Retinal pigment epithelial cell (primary cell): ENCODE data around the gene AQP4.

Experiments
- DNase-seq: peaks from one replicate; pipeline ENCODE4 v3.0.0-alpha.2; 2010; ENCODE audit warnings: low read depth
- H3K4me3 ChIP-seq: 2 replicates; pipeline ENCODE4 v1.5.1; 2011; ENCODE audit warnings: mild to moderate bottlenecking, low read length, control low read depth, moderate library complexity
- TF ChIP-seq, protein P1 (sequence below): conservative IDR thresholded peaks from 2 replicates; pipeline ENCODE4 v1.5.1; 2011; ENCODE audit warnings: low read depth, low read length, control low read depth, inconsistent platforms

AQP4 gene

DNA sequence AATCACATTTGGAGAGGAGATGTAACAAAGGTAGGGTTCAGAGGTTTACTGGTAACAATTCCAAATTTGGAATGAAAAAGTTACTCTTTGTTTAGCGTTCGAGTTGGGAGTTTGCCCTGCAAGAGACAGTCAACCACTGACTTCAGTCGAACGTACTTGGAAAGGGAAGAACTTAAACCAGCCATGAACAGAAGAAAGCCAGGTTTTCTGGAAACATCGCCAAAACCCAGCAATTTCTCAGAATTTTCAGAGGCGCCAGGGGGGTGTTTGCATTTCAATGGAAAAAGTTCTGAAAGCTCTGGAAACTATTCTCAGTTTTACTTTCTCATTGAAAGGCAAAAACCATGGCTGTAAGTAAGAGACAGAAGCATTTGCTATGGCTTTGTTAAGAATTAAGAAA, 28.5 kb upstream of the AQP4 start:
- TF ChIP-seq, protein P1, sequence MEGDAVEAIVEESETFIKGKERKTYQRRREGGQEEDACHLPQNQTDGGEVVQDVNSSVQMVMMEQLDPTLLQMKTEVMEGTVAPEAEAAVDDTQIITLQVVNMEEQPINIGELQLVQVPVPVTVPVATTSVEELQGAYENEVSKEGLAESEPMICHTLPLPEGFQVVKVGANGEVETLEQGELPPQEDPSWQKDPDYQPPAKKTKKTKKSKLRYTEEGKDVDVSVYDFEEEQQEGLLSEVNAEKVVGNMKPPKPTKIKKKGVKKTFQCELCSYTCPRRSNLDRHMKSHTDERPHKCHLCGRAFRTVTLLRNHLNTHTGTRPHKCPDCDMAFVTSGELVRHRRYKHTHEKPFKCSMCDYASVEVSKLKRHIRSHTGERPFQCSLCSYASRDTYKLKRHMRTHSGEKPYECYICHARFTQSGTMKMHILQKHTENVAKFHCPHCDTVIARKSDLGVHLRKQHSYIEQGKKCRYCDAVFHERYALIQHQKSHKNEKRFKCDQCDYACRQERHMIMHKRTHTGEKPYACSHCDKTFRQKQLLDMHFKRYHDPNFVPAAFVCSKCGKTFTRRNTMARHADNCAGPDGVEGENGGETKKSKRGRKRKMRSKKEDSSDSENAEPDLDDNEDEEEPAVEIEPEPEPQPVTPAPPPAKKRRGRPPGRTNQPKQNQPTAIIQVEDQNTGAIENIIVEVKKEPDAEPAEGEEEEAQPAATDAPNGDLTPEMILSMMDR: no peak
- no peak overlapping the region for H3K4me3 ChIP-seq
- DNase-seq: no peak

DNA sequence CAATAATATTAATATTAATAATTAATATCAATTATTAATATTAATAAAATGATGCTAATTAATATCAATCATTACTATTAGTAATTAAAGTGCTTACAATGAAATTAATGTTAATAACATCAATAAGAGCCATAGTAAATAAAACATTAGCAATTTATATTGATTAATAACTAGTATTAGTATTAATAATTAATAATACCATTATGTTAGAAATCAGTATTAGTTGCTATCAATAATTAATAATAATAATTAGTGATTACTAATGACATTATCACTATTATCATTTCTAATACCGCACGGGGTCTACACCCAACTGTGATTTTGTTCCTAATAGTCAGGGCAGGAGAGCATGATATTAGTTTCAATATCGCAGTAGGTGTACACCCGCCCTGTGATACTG, 22.8 kb upstream of the AQP4 start:
- H3K4me3 ChIP-seq: no peak overlapping the region
- TF ChIP-seq, protein P1: no peak
- no peak for DNase-seq

DNA sequence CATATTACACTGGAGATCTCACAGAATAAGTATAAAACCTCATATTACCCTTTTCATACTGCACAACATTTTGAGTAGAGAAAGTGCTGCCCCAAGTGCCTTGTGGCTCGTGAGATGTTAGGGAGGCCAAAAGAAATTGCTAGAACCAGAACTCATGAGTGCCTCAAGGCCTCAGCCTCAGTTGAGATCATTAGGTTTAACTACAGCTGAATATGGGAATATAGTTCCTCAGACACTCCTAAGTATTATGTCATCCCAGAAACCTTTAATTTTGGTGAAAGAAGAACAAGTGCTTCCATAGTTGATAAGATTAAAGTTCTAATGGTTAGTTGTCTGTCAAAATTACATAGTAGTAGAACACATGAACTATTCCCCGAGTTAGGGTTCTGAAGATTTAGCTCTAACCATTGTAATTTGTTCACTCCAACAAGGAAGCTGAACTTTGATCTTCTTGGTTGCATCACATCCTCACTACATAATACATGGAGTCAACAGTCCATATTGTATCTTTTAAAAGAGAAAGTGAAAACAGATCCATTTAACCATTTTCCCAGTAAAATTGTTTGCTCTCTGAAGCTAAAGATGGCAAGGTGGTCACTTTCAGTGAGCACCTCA, 9.6 kb upstream of the AQP4 start:
- H3K4me3 ChIP-seq: no peak overlapping the region
- DNase-seq: no peak
- TF ChIP-seq, protein P1: no peak

DNA sequence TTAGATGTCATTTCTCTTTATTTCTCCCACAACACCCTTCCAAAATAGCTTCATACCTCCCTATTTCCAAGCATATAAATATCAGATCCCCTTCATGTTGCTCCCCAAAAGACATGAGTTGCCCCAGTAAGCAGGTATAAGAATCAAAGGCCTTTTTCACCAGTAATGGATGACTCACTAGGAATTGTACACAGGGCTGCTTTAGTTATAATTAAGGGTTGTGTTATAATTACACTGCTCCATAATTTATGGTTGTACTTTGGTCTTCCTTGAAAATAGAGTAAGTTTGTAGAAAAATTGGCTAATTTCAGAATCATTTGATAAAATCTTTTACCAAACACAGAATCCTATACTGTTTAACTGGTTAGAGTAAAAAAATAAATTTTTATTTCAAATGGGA, 8.8 kb upstream of the AQP4 start:
- no peak for DNase-seq
- H3K4me3 ChIP-seq: no peak overlapping the region
- TF ChIP-seq, protein P1: no peak

DNA sequence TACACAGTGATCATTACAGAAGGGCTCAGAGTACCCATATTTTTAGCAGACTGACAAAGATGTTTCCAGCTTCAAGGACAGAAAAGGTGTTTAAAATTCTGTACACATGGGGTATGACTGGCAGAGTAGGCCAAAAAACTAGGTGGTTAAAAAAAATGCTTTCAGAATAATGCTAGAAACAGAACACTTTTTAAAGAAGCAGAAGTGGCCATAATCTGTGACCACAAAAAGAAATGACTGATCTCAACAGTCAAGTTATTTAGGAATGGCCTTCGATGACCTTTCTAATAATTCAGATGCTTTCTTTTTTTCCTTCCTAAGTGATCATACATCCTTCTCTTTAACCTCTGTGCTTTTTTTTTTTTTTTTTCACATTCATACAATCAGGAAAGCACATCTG, 4.1 kb upstream of the AQP4 start:
- no peak for DNase-seq
- TF ChIP-seq, protein P1: no peak
- H3K4me3 ChIP-seq: no peak overlapping the region

DNA sequence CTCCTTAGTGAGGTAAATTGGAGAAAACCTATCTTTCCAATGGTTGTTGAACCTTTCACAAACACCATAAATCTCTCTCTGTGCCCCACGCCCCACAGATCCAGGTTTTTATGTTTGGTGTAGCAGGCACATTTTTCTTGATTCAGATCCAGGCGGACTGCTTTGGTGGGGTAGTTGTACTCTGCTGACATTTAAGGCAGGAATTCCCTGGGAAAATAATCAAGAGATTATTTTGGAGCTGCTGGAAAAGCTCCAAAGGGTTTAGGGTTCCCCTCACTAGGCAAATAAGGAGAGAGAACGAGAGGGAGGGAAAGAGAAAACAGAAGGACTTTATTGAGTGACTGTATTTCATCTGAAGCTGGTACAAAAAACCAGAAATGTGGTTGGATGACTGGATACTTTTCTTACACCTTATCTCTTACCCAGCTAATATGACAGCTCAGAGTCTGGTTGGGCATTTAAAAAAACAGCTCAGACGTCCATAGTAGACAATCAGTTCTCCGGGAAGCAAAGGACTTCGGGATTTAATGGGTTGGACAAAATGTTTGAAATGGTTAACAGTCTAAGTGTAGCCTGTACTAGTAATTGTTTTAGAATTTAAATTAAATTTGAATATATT, 3.6 kb upstream of the AQP4 start:
- no peak overlapping the region for H3K4me3 ChIP-seq
- no peak for DNase-seq
- TF ChIP-seq, protein P1: no peak

DNA sequence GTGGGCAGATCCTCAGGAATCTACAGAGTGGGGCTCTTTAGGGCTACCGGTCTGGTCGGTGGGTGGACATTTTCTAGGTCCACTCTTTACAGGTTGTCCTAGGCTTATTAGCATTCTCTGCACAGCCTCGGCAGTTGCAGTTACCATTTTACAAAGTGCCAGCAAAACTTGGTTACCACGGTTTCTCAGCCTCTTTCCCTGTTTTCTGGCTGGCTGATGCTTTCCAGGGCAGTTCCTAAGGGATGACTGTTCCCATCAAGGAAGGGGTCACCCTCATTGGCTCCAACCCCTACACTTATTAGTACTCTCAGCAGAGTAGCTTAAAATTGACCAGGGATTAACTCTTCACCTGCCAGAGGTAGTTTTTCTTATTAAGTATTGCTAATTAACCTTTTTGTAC, 2.0 kb upstream of the AQP4 start:
- no peak for DNase-seq
- TF ChIP-seq, protein P1: no peak

More for the DNA sequence above, 2.0 kb upstream of the AQP4 start:
- H3K4me3 ChIP-seq: no peak overlapping the region
